Epithelial cell of proximal tubule (primary cell): ENCODE measurements around the gene ST7. TPM values are rescaled to one million over a fixed set of nuclear protein-coding genes. Genes with fewer than 3 reads are reported as not detected.
"Not testable (repeated sequence)": the region's sequence is repeated elsewhere in the genome, so short reads cannot be mapped to it uniquely, and the experiment has no call there.

ENCODE experiments used
- DNase-seq: peaks from one replicate; pipeline ENCODE4 v3.0.0-alpha.2; 2011; ENCODE audit warnings: low read depth
- H3K4me3 ChIP-seq: 2 replicates; pipeline ENCODE4 v1.5.1; 2011; ENCODE audit warnings: low read depth, mild to moderate bottlenecking, low read length
- CTCF ChIP-seq: conservative IDR thresholded peaks from 2 replicates; pipeline ENCODE4 v1.5.1; 2012; ENCODE audit warnings: low read depth, mild to moderate bottlenecking, low read length
- total RNA-seq: library from RNA; depleted of rRNA; stranded (reverse); fragments of >200 nt; gene quantifications from 2 replicates; pipeline ENCODE4 v1.2.3, GENCODE V29; 2015

Gene ST7
- total RNA-seq, 1 donor from 2014 or later, result 19.4 TPM

DNA sequence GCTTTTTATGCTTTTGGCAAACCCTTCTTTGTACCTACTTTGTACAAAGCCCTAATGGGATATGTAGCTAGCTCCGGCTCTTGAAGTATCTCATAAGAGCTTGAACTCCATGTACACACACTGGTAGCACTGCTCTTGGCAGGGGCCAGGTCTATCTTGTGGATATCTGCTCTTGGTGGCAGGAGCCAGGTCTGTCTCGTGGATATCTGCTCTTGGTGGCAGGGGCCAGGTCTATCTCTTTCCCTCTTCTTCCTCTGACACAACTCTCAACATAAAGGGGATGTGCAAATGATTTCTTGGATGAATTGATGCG is 277.7 kb downstream of the ST7 start:
- H3K4me3 ChIP-seq, result no peak overlapping the region
- DNase-seq, result no peak
- no peak for TF ChIP-seq CTCF

DNA sequence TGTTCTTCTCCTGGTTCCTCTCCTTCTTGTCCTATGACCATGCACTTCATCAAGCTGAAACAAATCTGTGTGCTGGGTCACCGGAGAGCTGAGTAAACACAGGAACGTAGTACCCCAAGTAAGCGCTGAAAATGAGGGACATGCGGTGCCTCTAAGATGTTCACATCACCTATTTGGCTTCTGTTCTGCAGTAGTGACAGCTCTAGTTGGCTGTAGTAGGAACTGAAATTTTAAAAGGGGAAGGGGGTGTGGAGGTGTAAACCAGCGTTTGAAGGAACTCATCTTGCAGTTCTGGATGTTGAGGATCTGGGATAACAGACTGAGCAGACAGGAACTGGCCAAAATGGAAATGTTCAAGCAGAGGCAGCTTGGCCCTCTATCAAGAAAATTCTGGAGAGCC is 284.3 kb downstream of the ST7 start:
- no peak overlapping the region for H3K4me3 ChIP-seq
- TF ChIP-seq CTCF, result no peak
- no peak for DNase-seq

DNA sequence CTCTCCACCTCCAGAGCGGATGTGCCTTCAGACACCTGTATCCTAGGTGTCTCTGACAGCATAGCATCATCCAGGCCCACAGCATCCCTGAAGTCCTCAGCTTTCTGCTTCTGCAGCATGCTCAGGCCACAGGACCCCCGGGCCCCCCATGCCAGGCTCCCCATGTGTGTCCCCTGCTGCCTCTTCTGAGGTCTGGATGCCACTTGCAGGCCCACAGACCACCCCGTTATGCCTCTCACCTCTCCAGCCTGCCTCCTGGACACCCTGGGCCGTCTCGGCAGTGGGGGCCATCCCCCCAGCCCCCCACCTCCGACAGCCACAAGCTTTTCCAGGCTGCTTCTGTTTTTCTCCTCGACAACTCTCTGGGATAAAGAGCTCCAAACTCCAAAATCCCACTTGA is 285.2 kb downstream of the ST7 start:
- DNase-seq, result no peak
- TF ChIP-seq CTCF, result no peak
- H3K4me3 ChIP-seq, result no peak overlapping the region

- DNase-seq, result no peak
- no peak overlapping the region for H3K4me3 ChIP-seq
- TF ChIP-seq CTCF, result no peak
Measured at GRCh38 chr7:117238937-117239336, 285.6 kb downstream of the ST7 start.

GRCh38 chr7:117241088-117241487 is 287.8 kb downstream of the ST7 start:
- DNase-seq, result no peak
- no peak for TF ChIP-seq CTCF
- H3K4me3 ChIP-seq, result no peak overlapping the region

- no peak overlapping the region for H3K4me3 ChIP-seq
- TF ChIP-seq CTCF, result no peak
- DNase-seq, result no peak
Measured at GRCh38 chr7:117243390-117243789, 290.1 kb downstream of the ST7 start.

DNA sequence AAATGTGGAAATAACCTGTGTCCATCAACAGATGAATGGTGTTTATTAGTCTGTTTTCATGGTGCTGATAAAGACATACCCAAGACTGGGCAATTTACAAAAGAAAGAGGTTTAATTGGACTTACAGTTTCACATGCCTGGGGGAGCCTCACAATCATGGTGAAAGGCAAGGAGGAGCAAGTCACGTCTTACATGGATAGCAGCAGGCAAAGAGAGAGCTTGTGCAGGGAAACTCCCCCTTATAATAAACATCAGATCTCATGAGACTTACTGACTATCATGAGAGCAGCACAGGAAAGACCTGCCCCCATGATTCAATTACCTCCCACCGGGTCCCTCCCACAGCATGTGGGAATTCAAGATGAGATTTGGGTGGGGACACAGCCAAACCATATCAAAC is 292.4 kb downstream of the ST7 start:
- DNase-seq, H3K4me3 ChIP-seq: not testable (repeated sequence)

DNA sequence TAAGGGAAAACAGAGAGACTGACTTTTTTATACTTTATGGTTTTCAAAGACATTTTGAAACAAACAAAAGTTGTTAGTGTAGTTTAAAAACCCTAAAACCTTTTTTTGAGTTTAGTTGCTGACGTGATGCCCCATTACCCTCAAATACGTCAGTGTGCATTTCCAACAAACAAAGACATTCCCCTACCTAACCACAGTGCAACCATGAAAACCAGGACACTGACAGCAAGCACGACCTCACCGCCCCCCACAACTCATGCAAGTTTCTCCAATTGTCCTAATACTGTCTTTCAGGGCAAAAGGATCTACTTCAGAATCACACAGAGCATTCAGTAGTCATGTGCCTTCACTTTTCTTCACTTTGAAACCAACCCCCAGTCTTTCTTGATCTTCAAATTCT is 294.5 kb downstream of the ST7 start:
- no peak overlapping the region for H3K4me3 ChIP-seq
- no peak for TF ChIP-seq CTCF
- DNase-seq, result no peak
